GM18870 (cell line): ENCODE measurements around the gene STK32C.
"Not testable (repeated sequence)": the region's sequence is repeated elsewhere in the genome, so short reads cannot be mapped to it uniquely, and the experiment has no call there.

Experiments
- ATAC-seq: cut with Tn5 transposase; IDR thresholded peaks from one replicate; pipeline ENCODE4 v1.9.1; 2021; ENCODE audit warnings: moderate library complexity; ENCODE audit not compliant: unreplicated experiment

STK32C gene

DNA sequence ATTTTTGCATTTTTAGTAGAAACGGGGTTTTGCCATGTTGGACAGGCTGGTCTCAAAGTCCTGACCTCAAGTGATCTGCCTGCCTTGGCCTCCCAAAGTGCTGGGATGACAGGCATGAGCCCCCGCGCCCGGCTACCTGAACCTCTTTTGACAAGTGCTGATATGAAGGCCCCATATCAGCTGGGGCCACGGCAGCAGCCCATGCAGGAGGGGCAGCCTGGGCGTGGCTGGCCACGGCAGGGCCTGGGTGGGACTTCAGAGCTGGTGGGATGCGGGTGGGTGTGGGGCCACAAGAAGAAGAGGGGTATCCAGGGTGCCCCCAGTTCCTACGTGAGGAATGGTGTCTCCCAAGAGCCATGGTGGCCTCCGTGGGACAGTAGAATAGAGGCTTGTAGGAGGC, 31.1 kb upstream of the STK32C start:
- ATAC-seq = no peak

DNA sequence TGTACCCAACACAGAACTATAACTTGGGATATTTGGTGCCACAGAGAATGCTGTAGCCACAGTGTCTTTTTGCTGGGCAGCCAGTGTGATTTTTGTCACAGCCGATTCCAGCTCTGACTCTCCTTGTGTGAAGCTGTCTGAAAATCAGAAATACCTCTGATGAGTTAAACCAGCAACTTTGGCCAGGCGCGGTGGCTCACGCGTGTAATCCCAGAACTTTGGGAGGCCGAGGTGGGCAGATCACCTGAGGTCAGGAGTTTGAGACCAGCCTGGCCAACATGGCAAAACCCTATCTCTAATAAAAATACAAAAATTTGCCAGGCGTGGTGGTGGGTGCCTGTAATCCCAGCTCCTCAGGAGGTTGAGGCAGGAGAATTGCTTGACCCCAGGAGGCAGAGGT, 30.1 kb upstream of the STK32C start:
- not testable (repeated sequence) for ATAC-seq

DNA sequence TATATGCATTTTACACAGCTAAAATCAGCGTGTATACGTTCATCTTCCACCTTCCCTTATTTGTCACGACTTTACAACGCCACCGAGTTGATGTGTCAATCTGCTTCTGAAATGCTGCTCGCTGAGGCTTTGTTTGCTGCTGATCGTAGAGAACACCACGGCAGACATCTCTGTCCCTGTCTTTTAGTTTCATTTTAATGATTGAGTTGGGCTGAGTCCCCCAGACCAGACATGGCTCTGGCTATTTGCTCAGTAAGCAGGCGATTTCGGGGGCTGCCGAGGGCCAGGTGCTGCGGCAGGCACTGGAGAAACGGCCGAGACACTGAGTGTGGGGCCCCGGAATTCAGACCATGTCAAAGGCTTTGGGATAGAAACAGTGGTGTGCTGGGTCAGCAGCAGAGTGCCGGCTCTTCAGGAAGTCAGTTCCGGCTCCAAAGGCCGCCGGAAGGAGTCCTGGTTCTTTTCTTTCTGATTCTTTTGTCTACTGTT, 29.2 kb upstream of the STK32C start:
- no peak for ATAC-seq

DNA sequence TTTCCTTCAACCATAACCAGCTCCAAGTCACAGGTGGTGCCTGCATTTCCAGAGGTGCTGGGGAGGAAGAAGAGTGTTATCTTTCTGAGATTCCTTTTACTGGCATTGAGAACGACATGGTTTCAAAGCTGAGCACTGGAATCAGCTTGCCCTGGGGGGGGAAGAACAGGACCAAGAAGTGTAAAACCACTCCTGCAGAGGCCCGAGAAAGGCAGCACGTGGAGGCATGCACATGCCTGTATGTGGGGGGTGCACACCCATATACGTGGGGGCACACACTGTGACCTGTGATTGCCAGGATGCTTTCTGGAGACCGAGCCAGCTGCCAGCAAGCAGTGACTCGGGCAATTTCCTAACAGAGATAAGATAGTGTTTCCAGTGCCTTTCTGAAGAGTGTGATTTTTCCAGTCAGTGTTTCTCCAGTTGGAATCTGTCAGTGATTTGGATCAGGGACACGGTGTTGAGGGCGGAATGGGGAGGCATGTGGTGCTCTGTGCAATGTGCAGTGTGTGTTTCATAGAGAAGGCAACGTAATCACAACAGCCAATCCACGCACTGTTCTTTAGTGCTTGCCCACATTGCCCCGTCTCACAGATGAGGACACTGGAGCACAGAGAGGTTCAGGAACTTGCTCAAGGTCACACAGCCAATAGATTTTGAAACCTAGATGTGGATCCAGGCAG, 28.5 kb upstream of the STK32C start:
- no peak for ATAC-seq

DNA sequence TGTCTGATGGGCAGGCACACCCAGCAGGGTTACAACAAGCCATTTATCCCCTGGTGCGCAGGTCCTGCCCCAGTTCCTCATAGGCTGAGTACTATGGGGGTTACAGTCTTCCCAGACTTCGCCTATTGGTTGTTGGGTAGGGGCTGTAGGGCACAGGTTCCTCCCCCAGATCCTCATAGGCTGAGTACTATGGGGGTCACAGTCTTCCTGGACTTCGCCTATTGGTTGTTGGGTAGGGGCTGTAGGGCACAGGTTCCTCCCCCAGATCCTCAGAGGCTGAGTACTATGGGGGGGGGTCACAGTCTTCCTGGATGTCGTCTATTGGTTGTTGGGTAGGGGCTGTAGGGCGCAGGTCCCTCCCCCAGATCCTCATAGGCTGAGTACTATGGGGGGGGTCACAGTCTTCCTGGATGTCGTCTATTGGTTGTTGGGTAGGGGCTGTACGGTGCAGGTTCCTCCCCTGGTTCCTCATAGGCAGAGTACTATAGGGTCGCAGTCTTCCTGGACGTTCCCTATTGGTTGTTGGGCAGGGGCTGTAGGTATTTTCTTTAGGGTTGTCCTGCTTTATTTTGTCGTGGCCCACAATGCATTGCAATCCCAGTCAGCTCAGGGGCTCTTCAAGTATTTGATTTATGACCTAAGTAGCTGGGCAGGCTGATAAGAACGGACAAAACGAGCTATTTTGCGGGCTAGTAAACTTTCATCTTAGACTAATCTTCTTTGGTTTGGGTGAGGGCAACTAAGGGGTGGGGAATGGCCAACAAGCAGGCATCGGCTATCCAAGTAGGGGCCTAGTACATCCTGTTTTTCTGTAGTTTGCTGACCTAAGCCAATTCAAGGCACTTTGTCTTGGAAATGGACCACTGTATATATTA, 27.7 kb upstream of the STK32C start:
- ATAC-seq = peak; percentile 63

DNA sequence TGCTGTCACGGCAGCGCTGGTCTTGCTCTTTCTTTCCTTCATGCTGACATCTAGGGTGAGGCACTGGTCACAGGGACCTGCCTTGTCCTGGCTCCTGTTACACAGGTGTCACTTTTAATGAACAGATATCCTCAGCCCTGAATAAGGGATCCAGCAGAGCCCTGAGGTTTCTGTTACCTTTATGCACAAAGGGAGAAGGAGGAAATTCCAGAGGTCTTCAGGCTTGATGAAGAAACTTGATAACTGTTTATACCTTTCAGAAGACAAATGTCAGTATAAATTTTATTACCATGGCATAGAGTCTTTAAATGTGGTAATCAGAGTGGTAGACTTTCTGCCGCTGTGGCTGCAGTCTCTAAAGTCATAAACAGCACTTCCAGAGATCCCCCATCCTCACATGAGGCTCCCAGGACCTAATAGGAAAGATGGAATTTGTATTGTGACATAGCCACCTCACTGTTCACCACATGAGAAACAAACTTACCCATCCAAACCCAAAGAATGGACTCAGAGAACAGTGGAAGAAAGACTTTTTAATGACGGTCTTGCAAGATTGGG, 27.0 kb upstream of the STK32C start:
- ATAC-seq = no peak

DNA sequence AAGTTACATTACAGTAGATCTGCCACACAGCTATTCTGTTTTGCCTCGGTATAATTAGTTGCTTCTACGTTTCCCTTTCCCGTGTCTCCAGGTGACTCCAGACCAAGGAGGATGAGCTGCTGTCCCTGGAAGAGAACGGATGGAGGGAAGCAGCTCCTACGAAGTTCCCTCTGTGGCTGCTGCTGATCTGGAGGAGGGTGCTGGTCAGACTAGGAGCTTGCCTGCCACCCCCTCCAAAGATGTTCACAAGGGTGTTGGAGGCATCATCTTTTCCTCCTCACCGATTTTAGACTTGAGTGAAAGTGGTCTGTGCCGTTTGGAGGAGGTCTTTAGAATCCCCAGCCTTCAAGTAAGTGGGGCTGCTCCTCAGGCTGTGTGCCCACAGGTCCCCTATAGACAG, 25.6 kb upstream of the STK32C start:
- ATAC-seq = no peak

DNA sequence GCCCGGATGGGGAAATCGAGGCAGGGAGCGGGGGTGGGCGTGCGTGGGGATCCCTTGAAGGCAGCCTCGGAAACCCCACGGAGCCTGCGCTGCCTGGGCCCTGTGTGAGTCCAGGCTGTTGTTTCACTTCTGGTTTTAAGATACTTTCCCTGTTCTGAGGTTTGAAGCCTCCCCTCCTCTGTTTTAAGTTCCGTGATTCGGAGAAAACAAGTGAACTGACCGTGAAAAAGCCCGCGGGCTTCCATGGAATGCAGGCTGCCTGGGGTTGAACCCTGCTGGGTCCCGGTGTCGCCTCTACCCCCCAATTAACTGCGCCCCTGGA, 24.6 kb upstream of the STK32C start:
- peak; percentile 32 for ATAC-seq

DNA sequence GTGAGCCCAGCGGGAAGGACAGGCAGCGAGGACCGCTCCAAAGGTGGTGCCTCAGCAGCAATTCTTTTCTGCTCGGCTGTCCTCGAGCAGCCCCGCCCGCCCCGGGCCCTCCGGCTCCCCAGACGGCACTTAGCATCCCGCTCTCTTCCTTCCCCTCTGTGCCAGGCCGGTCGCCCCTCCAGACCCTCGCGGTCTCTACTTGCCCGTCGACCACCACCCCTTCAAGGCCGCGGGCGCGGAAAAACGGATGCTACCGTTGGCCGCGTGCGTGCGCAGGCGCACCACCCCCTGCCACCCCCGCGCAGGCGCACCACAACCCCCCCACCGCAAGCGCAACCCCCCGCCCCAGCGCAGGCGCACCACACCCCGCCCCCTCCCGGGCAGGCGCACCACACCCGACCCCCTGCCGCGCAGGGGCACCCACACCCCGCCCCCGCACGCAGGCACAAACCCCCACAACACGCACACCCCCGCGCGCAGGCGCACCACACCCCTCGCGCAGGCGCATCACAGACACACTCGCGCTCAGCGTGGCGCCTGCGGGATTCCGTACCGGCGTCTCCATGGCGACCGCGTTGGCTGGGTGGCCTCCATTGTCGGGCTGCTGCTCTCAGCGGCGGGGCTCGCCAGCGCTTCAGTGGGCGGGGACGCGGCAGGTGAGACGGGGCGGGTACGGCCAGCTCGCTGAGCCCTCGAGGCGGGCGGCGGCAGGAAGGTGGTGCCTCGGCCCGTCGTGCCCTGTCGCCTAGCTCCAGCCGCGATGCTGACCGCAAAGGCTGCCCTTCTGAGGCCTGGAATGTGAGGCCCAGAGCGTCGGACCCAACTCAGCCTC, 24.1 kb upstream of the STK32C start, which contains the start of gene LRRC27:
Gene LRRC27 (plus strand): TSS at position 593 of the 832 bp plus-strand sequence. CDS start 1,332 bp downstream, outside the sequence.
- peak; percentile 45 for ATAC-seq

DNA sequence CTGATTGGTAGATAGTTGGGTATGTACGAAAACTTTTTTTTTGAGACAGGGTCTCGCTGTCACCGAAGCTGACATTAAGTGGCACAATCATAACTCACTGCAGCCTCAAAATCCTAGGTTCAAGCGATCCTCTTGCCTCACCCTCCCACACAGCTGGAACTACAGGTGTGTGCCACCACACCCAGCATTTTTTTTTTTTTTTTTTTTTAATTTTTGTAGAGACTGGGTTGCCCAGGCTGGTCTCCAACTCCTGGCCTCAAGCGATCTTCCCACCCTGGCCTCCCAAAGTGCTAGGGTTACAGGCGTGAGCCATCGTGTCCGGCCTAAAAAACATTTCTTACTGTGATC, 22.7 kb upstream of the STK32C start:
- no peak for ATAC-seq

DNA sequence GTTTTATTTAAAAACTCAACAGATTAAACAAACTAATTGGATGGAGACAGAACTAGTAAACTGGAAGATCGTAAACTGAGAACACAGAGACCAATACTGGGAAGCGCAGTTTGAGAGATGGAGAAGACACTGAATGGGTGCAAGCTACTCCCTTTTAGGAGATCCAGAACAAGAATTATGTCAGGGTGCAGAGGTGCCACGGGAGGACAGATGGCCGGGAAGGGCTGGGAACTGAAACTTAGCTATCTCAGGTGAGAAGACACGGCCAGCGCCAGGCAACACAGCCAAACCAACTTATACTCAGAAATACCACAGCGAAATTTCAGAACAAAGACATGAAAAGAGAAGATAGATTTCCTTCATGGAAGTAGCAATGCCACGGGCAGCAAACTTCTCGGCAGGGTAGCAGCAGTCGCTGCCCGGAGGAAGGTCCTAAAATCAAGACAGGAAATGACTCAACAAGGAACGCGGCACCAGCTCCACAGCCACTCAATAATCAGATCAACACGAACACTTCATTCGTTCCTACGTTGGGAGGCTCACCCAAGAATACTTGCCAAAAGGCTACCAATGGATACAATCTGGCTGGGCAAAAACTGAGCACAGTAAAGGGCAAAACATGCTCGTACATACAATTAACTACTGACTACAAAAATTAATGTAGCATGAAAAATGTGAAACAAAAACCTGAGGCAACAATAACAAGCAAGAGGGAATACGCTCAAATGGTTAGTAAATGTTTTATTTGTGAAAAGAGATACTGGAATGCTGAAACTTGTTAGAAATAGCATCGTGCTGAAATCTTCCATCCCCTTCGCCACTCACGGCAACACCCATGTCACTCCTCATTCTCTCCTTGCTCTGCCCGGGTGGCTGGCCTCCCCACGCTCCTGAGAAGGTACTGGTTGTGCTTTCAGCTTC, 22.1 kb upstream of the STK32C start:
- no peak for ATAC-seq

DNA sequence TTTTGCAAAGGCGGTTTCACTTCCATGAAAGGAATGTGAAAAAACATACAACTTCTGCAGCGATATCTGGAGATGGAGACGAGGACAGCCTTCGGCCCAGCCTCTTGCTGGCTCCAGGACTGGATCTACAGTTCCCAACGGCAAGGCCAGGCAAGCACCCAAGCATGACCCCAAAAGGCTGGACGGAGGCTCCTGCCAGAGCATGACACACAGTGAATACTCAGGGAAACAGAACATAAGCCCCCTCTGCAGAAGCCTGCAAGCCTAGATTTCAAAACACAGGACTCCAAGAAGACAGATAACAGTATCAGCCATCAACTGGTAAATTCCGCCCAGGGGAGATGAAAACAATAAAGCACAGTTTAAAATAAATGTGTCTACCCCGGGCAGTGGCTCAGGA, 21.0 kb upstream of the STK32C start:
- ATAC-seq = no peak

DNA sequence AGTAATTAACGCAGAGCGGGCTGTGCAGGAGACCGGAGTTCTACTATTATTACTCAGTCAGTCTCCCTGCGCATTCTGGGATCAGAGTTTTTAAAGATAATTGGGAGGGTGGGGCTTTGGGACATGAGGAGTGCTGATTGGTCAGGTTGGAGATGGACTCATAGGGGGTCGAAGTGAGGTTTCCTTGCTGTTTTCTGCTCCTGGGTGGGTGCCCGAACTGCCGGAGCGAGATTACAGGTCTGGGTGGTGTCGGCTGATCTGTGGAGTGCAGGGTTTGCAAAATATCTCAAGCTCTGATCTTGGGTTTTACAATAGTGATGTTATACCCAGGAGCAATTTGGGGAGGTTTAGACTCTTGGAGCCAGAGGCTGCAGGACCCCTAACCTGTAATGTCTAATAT, 20.4 kb upstream of the STK32C start:
- no peak for ATAC-seq

DNA sequence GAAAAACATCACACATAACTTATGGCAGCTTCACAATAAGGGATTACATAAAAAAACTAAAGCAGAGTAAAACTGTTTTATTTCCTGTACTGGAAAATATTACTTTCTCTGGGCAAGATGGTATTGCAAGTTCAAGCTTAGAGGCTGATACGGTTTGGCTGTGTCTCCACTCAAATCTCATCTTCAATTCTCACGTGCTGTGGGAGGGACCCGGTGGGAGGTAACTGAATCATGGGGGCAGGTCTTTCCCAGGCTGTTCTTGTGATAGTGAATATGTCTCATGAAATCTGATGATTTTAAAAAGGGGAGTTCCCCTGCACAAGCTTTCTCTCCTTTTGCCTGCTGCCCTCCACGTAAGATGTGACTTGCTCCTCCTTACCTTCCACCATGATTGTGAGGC, 19.2 kb upstream of the STK32C start:
- no peak for ATAC-seq

DNA sequence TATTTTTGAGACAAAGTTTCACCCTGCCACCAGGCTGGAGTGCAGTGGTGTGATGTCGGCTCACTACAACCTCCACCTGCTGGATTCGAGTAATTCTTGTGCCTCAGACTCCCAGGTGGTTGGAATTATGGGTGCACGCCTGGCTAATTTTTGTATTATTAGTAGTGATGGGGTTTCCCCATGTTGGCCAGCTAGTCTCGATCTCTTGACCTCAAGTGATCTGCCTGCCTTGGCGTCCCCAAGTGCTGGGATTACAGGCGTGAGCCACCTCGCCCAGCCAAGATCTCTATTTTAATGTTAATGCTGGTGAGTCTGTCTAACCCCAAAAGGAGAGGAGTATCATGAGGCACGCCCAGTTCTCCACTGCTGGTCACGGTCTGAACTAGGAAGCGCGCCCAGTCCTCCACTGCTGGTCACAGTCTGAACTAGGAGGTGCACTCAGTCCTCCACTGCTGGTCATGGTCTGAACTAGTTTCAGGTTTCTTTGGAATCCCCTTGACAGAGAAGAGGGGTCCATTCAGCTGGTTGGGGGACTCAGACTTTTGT, 18.7 kb upstream of the STK32C start:
- no peak for ATAC-seq

DNA sequence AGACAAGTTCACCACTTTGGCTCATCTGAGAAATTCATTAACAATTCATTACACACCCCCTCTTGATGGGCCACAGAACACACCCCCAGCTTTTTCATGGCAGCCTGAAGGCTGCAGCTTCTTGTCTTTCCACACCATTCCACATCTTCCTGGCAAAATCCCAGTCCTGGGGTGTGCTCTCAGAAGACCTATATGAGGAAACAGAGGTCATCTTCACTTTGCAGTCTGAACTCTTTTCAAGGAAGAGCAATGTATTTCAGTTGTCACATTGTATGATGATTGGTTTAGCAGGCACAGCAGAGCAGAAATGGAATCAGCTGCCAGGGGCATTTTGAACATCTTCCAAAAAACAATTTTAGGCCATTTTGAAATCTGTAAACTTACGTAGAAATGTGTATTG, 16.4 kb upstream of the STK32C start:
- no peak for ATAC-seq

DNA sequence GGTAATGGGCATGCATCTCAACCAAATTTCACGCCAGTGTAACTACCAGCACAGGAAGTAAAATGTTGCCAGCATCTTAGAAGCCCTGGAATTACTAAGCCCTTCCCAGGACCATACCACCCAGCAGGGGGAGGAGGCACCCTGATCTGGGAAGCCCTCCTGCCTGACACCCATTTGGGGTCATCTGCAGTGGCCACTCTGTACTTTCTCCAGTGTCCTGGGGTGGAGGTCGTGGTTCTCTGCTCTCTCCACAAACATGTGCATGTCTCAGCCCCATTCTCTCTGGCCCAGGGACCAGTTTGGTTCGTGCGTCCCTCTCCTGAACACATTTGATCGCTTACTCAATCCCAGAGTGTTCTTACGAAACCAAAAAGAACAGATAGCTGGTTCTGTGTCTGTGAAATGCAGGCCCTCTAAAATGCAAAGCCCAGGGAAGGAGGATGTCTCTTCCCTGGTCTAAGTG, 14.9 kb upstream of the STK32C start:
- ATAC-seq = no peak

DNA sequence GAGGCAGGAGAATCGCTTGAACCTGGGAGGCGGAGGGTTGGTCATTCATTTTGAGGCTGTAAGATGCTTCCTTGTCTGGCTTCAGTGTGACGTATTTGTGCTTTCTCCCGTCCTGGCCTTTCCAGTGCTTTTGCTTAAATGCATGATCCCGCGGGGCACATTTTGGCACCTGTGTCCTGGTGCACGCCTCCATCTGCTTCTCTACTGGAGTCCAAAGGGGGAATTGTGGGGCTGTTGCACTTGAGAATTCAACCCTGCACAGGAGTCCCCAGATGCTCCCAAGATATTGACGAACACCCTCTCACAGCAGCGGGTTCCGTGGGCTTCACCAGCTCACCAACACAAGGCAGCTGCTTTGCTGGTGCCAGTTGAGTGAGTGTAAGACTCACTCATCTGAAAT, 14.0 kb upstream of the STK32C start:
- no peak for ATAC-seq

DNA sequence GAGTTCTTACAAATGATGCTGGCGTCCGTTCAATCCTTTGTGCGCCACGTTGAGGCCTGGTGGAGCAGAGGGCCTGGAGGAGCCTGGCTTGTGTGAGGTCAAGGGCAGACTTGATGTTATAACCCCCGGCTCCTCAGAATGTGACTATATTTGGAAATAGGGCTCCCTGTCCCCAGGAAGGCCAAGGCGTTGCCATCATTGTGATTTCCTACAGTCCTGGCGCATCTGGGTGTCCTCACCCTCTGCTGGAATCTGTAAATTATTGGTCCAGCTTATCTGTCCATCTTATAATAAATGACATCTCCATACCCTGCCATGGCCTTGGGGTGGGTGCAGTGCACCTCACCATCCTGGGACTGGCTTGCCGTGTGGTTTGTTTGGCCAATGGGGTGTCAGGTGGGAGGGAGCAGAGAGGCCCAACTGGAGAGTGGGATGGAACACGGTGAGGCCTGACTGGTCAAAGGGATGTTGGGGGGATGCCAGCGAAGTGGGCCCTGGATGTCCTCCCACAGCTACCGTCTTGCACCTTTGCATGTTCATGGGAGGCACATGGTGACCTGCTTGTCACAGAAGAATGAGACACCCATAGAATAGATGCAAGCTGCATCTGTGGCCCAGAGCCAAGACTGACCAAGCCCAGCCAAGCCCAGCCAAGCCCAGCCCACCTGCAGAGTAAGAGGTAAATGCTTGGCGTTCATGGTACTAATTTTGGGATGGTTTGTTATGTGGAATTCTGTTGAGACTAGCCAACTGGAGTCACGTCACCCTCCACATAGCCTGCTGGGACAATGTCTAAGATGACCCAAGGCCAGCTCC, 13.1 kb upstream of the STK32C start:
- no peak for ATAC-seq
